Fibroblast of skin of abdomen (primary cell): ENCODE measurements around the gene CKS1B.

ENCODE experiments used
- DNase-seq: peaks from one replicate; pipeline ENCODE4 v3.0.0-alpha.2; 2013

The CKS1B gene

DNA sequence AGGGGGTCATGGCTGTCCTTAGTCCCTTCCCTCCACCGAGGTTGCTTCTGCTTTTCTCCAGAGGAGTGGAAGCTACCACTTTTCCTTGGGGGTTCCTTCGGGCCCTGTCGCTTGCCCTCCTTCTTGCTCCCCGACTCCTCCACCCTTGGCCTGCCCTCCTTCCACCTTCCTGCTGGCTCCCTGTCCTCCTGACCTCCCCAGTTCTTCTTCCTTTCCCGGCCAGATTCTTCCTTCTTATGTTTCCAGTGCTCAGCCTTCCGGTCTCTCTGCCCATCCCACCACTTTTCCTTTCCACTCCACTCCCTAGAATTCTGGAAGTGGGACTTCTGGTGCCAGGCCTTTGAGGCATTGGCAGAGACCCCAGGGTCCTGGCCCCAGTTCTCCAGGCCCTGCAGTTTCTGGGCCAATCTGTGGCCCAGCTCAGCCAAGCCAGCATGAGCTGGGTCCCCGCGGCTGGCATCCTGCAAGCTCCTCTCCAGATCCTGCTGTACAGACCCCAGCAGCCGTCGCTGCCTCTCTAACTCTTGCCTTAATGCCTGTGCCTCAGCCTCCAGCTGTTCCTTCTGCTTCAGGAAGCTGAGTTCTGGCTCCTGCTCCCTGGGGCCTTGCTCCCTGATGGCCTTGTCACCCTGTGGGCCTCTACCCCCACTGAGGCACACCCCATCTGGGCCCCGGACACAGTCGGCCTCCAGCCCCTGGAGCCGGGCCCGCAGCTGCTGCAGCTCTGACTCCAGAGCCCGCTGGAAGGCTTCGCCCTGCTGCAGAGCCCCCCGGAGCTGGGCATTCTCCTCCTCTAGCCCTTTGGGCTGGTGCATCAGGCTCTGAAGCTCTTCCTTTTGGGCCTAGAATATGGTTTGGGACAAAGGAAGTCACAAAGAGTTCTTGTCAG is 28.3 kb upstream of the CKS1B start:
- no peak for DNase-seq

DNA sequence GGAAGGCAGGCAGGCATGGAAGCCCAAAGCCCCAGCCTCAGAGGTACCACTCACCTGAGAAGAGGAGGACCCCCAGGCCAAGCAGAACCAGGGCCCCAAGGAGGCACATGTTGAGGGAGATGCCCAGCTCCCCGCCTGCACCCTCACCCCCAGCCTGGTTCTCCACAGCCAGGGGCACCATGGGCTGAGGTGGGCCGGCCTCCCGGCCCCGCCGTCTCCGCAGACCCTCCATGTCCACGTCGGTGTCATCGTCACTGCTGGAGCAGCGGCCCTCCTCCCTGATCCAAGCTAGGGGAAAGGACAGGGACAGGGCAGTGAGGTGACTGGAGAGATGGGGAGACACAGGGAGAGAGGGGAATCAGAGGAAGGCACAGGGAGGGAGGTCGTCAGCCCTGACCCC is 26.4 kb upstream of the CKS1B start:
- no peak for DNase-seq

DNA sequence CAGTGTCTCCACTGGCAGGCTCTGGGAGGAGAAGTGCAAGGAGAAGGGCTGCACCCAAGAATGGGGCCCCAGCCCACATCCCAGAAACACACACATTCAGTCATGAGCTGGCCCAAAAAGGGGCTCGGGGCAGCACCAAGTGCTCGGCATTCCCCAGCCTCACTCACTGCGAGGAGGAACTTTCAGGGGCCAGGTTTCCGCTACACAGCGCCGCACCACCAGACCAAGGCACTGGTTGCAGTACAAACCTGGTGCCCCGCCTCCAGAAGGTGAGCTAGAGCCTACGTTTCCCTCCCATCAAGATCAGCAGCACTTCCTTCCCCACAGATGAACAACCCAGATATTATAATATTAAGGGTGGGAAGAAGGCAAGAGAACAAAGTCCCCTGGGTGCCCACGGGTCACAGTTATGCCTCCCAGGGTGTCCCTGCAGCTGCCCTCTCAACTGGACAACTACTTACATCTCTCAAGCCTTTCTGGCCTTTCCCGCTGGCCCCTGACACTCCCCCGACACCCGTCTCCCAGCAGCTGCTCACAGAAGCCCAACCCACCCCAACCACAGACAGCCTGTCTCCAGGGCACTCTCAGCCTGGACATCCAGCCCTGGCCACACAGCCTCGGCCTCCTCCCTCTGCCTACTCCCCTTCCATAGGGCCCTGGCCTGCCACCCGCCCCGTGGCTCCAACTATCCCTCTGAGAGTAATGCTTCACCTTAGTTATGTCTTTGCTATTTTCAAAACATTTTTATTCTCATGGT is 22.4 kb upstream of the CKS1B start:
- no peak for DNase-seq

DNA sequence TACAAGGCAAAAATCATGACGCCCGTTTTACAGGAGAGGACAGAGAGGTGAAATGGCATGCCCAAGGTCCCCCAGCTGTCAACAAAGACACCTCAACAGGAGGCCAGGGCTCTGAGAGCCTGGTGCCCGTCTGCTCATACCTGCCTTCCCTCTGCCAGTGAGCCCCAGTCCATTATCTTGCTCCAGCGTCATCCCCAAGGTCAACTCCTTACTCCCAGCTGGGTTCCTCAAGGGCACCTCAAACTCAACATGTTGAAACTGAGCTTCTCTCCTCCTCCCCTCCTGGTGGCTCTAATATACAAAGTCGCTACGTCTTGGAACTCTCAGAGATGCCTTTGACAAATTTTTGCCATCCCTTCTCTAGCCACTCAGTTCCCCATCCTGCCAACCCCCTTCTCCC is 21.8 kb upstream of the CKS1B start:
- no peak for DNase-seq

DNA sequence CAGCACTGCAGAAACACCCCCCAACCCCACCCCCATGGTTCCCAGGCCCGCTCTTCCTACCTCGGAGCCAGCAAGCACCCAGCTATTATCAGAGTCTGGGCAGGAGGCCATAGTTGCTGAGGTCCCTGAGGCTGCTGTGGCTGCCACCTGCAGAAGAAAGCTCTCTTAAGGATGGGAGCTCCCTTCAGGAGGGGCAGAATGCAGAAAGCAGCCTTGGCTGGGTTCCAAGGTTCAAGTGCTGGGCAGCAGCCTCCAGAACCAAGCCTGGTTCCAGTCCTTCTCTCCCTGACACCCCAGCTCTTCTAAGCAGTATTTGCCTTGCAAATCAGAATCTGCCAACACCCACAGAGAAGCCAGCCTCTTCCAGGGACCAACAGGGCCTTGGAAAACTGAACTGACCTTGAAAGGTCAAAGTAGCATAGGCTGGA is 20.9 kb upstream of the CKS1B start:
- no peak for DNase-seq

DNA sequence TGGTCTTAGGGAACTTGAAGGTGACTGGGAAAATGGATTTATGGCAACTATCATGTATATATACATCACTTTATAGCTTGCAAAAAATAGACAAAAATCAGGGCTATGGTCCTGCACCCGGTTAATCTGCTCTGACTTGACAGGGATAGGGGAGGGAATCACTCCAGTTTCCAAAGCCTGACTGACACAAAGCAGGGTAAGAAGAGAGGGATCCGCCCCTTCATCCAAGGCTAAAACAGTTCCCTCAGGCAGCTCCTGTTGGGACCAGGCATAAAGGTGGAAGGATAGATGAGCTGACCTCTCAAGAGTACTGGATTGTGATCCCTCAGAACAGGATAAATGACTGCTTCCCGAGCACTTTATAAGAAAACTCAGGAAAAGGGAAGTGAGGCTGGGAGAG is 19.9 kb upstream of the CKS1B start:
- DNase-seq: no peak

DNA sequence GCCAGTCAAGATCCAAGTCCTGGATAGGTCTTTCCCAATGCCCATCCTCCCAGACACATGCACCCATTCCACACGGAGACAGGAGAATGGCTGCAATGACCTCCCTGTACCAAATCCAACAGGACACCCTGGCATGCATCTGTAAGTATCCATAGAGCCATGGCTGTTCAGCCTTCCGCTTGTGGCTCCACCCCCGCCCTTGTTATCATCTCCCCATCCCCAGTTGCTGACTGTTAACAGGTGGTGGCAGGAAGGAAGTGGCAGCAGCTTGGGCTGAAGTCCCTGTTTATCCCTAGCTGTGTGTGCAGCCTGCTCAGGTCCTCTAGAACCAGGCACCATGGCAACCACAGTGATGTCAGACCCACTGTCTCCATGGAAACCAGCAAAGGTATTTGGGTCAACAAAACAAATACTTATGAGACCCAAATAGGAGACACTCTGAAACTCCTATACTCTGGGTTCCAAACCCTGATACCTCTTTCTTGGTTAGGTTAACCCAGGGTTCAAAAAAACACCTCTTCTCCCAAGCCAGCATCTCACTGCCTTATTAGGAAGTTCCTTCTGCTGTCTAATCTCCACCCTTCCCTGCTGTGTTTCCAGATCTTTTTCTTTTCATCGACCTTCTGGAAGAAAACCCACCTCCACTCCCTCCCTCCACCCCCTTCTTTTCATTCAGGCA is 19.3 kb upstream of the CKS1B start:
- DNase-seq: peak; percentile 38

DNA sequence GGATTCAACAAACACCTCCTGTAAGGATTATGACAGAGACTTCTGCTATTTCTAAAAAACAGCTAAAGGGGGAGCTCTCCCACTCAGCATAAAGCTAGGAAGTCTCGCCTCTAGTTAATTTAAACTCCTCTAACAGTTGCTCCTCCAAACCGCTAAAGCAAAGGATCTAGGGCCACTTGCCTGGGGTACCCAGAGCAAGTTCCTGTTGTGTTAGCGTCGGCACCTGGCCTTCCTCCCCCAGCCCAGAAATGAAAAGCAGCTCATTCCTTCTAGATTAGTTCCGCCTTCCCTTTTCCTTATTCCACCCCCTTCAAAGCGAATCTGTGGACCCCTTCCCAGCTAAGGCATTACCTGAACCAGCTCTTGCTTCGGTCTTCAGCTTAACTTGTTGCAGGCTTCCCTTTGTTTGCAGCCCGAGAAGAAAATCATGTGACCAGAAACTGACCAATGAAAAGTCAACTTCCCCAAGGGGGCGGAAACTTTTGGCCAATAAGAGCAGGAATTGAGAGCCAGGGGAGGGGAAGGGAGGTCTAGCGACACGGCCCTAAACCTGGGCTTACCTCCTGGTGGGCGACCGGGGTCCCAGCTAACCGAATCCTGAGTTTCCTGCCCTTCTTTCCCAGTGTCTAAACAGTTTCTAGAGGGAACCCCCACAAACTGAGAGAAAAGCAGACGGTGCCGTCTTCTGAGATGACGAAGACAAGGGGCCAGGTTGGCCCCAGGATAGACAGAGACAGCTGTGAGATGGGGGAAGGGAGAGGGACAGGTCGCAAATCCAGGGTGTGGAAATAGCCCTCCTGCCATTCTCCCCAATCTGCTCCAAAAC is 18.6 kb upstream of the CKS1B start, which contains the start of gene PBXIP1:
Gene PBXIP1 (minus strand): TSS at position 382 of the 826 bp plus-strand sequence. CDS start 2,378 bp downstream, outside the sequence.
- DNase-seq: peak; percentile 90

DNA sequence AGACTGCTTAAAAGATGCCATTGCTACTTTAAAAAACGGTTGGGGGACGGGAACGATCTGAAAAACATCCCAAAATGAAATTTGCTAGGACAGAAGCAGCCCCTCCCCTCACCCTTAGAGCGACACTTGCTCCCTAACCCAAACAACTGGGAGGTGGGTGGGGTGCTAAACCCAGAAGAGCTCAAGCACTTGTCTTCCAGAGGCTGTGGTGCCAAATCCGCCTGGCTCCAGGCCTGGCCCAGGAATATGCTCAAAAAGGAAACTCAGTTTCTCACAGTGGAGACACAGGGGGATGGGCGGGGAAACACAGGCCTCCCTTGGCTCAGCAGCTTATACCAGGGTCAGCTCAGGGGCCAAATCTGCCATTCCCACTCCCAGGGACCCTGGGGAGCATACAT is 17.9 kb upstream of the CKS1B start:
- DNase-seq: no peak

DNA sequence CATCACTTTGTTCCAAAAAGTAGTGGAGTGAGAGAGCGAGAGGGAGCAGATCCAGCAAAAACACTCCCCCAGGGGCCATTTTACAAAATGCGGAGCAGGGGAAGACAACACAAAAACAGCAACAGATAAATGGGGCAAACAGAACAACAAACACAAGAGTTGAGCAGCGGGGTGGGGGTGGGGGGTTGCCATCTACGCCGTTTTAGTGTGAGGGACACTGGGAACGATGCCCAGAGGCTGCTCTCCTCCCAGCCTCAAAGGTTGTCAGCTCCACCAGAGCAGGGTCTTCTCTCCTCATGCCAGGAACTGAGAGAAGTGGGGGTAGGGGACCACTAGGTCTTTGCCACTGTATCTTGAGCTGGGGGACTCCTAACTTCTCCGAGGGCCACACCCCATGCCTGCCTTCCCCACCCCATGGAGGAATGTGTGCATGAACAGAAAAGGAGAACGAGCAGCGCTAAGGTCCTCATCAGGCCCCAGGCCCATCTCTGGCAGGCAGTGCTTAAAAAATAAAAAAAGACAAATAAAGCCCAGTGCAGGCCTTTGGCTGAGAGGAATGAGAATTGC is 17.3 kb upstream of the CKS1B start:
- no peak for DNase-seq

DNA sequence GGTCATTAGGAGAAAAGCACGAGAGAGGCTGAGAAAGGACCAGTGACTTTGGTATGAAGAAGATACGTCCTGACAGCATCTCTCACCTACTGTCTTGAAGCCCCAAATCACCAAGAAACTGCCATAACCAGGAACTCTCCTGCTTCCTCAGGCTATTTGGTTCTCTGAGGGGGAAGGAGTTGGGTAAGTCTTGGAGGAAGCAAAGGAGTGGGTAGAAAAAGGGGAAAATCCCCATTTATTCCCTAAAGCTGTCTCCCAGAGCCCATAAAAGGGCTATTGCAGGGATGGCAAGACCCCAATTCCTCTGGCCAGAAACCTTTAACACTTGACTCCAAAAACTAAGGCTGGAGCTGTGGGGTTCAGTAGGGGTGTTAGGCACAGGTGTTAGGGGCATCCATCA is 16.4 kb upstream of the CKS1B start:
- DNase-seq: no peak

DNA sequence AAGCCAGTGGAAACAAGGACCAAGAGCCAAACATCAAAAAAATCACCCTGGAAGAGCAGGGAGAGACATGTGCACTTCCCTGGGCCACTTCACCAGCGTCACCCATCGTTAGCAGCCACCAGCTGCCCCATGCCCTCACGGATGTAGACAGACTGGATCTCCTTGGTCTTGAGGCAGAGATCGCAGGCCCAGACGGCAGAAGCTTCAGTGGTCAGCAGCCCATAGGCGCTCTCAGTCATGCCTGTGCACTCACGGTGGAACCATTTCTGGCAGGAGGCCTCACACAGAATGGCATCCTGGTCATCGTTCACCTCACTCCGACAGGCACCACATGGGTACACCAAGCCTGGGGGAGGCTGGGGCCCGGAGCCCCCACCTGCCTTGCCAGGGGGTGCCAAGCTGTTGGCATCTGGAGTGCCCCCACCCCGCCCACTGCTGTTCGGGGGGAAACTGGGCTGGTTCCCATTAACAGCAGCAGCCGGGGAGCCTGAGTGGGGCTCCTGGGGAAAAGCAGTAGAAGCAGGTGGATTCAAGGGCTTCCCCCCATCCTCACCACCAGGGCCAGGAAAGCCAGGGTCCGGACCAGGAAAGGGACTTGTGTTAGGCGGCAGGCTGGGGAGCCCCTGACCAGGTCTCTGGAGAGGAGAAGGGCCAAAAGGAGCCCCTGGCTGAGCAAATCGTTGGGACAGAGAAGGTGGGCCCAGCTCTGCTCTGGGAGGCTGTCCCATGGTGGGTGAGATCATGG is 15.6 kb upstream of the CKS1B start:
- no peak for DNase-seq

DNA sequence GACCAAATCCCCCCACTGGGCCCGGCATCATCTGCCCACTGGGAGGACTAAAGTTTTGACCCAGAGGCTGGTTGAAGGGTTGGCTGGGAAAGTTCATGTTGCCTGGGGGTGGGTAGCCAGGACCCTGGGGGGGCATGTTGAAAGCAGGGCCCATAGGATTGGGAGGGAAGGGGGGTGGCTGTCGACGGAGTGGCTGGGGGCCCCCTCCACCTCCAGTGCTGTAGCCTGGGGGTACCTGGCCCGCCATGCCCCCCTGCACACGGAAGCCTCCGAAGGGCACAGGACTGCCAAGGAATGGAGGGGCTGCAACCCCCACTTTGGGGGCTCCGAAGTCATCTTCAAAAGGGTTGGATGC is 15.1 kb upstream of the CKS1B start:
- DNase-seq: no peak

DNA sequence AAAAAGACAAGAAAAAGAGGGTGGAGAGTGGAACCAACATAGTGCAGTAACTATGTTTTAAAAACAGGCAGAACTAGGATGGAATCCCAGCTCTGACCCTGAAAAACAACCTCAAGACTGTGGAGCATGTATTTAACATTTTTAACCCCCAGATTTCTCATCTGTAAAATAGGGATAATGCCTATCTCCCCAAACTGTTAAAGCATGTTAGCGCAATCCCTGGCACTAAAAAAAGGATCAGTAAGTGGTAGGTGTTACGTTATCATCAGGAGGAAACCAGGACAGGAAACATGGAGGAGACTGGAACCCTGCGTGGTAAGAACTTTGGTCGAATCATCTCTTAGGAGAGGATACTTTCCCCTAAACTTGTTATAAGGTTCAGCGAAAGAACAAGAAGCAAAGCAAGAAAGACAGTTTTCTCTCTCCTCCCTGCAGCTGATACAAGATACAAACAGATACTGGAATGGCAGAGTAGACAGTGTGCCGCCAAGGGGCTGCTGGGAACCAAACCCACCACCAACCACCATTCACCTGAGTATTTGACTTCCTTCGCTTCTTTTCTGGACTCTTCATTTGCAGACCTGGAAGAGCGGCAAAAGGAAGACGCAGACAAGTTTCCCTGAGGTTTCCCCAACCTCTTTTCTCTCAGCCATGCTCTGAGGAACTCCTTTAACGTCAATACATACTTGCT is 13.9 kb upstream of the CKS1B start:
- DNase-seq: no peak

DNA sequence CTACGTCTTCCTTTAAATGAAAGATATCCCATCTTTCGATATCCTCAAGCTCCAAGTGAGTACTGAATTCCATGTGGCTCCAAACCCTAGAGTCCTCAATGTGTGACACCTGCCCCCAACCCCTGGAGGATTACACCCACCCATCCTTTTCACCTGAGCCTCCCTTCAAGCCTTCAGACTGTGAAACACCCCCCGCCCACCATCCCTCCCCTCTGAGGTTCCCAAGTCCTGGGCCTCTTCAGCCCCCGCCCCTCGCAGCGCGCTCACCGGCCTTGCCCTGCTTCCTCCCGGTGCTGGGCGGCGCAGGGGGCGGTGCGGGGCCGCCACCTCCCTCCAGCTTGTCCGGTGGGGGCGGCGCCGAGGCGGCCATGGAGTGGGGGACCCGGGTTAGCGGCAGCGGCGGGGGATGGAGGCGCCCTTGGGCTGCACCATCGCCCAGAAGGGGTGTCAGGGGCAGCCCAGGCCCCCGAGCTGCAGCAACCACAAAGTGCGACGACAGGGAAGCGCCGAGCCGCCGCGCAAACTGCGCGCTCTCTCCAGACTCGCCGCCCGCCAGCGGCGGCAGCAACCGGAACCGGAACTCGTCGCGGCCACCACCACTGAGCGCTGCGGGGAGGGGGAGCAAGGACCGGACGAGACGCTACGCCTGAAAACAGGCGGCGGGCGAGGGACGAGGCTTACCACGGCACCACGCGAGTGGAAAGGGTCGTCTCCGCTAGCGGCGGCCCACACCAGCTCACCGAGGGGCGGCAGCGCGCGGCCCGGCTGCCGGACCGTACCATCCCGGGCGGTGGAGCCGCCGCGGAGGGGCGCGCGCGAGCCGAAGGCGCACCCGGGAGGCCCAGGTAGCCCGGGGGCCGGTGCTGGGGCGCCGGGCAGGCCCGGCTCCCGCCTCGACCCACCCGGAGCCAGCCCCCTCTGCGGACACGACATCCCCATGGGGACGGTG is 13.0 kb upstream of the CKS1B start, which contains the start of gene PYGO2:
Gene PYGO2 (minus strand): TSS at position 576 of the 949 bp plus-strand sequence. CDS start 206 bp downstream, at position 370.
- peak; percentile 76 for DNase-seq

DNA sequence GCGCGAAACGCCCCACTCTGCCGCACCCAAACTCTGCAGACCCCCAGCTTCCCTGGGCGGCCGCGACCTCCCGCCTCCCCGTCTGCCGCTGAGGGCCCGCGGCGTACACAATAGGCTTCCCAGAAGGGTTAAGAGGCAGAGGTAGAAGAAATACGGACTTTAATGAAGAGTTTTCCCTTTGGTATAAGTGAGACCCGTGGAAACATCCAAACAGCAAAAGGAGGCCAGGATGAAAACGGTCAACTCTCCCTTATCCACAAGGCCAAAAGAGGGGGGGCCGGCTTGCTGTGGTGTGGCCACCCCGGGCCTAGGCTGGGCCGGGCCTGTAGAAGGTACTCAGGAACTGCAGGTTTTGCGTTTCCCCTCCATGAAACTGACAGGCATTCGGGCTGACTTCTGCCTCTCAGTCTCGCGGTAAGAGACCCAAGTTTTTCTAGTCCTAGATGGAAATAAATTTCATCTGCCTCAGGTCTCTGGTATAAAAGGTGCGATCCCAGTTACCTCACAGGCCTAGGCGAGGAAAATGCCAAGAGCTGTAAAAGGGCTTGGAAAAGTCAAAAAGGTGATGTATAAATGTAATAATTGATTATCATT is 12.2 kb upstream of the CKS1B start:
- DNase-seq: no peak

DNA sequence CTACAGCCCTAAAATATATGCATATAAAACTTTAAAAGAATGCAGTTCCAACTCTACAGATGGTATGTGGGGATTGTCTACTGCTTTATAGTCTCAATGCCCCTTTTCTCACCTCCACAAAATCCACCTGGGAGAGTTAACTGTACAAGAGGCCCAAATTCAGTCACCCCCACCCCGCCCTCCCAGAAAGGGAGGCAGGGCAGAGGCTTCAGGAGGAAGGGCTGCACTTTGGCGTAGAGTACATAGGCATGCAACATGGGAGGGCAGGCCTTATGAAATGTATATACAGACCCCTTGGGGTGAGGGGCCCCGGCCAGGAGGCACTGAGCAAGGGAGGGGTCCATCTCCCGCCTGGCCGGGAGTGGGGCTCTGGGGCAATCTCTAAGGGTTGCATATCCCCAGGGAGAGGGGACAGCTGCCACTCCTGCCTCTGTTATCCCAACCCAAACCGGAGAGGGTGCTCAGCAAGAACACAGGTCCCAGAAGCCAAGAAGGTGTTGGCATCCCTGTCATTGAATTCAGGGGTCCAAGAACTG is 11.6 kb upstream of the CKS1B start:
- no peak for DNase-seq

DNA sequence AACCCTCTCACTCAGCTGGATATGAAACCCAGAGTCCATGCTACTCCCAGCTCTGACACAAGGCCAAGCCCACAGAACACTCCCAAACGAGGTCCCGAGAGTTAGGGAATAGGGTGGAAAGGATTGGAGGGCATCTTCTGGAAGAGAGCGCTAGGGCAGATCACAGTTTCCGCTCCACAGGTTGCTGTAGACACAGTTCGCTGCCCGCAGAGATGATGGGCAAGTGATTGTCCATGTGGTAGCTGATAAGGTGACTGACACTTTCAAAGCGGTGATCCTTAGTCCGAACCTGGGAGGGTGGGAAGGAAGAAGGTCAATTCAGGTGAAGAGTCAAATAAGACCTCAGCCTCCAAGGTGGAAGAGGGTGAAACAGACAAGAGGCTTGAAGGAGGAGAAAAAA is 10.8 kb upstream of the CKS1B start:
- no peak for DNase-seq

DNA sequence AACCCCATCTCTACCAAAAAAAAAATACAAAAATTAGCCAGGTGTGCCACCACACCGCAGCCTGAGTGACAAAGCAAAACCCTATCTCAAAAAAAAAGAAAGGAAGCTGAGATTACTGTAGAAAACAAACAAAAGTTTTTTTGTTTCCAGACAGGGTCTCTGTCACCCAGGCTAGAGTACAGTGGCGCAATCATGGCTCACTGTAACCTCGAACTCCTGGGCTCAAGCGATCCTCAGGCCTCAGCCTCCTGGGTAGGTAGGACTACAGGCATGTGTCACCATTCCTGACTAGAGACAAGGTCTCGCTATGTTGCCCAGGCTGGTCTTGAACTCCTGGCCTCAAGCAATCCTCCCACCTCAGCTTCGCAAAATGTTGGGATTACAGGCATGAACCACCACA is 10.1 kb upstream of the CKS1B start:
- DNase-seq: no peak
